Middle frontal gyrus (tissue), 1 donor: ENCODE measurements around the gene LILRB5.
"Not testable (repeated sequence)": the region's sequence is repeated elsewhere in the genome, so short reads cannot be mapped to it uniquely, and the experiment has no call there.

Source experiments
- DNase-seq: peaks from one replicate; pipeline ENCODE4 v3.0.0-alpha.2; 2015; ENCODE audit warnings: low spot score; ENCODE audit errors: extremely low spot score

The LILRB5 gene

GRCh38 chr19:54257116-54257480 lies at the start of gene LILRB5:
Gene LILRB5, minus strand, starts transcription at chr19:54257273. Its CDS starts 80 bp downstream, at chr19:54257193.
- no peak for DNase-seq

GRCh38 chr19:54305141-54305540 lies 48.1 kb upstream of the LILRB5 start:
- no peak for DNase-seq

- DNase-seq = no peak
These were observed 45.2 kb upstream of the LILRB5 start for GRCh38 chr19:54302257-54302656.

GRCh38 chr19:54299515-54299914 lies 42.4 kb upstream of the LILRB5 start:
- no peak for DNase-seq

GRCh38 chr19:54299126-54299498 lies 42.0 kb upstream of the LILRB5 start:
- no peak for DNase-seq

- DNase-seq = no peak
These were observed 41.5 kb upstream of the LILRB5 start for GRCh38 chr19:54298357-54299125.

- DNase-seq = no peak
These were observed 40.8 kb upstream of the LILRB5 start for GRCh38 chr19:54297759-54298305.

GRCh38 chr19:54294539-54294938 lies 37.5 kb upstream of the LILRB5 start:
- no peak for DNase-seq

- not testable (repeated sequence) for DNase-seq
These were observed 32.1 kb upstream of the LILRB5 start for GRCh38 chr19:54289160-54289559.

- DNase-seq = no peak
These were observed 30.4 kb upstream of the LILRB5 start for GRCh38 chr19:54287456-54287855.

GRCh38 chr19:54286283-54286682 lies 29.2 kb upstream of the LILRB5 start:
- DNase-seq = not testable (repeated sequence)

- DNase-seq = not testable (repeated sequence)
These were observed 28.5 kb upstream of the LILRB5 start for GRCh38 chr19:54285427-54286056.

- DNase-seq = no peak
These were observed 25.8 kb upstream of the LILRB5 start for GRCh38 chr19:54282686-54283470.

GRCh38 chr19:54281729-54282075 lies 24.6 kb upstream of the LILRB5 start:
- DNase-seq = not testable (repeated sequence)

- DNase-seq = no peak
These were observed 24.1 kb upstream of the LILRB5 start, which contains the start of gene LILRB2 for GRCh38 chr19:54281007-54281728. Gene LILRB2, minus strand, starts transcription at chr19:54281110. Its CDS starts 614 bp downstream, at chr19:54280496.

GRCh38 chr19:54280441-54280840 lies 23.4 kb upstream of the LILRB5 start:
- DNase-seq = not testable (repeated sequence)

- not testable (repeated sequence) for DNase-seq
These were observed 23.0 kb upstream of the LILRB5 start for GRCh38 chr19:54280025-54280424.

GRCh38 chr19:54279406-54279962 lies 22.4 kb upstream of the LILRB5 start:
- DNase-seq = no peak

- DNase-seq = not testable (repeated sequence)
These were observed 21.6 kb upstream of the LILRB5 start for GRCh38 chr19:54278571-54279195.

GRCh38 chr19:54278056-54278455 lies 21.0 kb upstream of the LILRB5 start:
- not testable (repeated sequence) for DNase-seq
